AG10803 (cell line): ENCODE results near the gene GJB2.
"Not testable (repeated sequence)": the region's sequence is repeated elsewhere in the genome, so short reads cannot be mapped to it uniquely, and the experiment has no call there.

Experiments used
- DNase-seq: peaks from one replicate; pipeline ENCODE4 v3.0.0; 2010; ENCODE audit warnings: low read depth
- H3K4me3 ChIP-seq: 2 replicates; pipeline ENCODE4 v1.5.1; 2011; ENCODE audit warnings: mild to moderate bottlenecking, low read length, control low read depth
- TF ChIP-seq, protein P1 (sequence below): conservative IDR thresholded peaks from 2 replicates; pipeline ENCODE4 v1.5.1; 2011; ENCODE audit warnings: mild to moderate bottlenecking, low read length, control low read depth, inconsistent platforms

Gene GJB2

DNA sequence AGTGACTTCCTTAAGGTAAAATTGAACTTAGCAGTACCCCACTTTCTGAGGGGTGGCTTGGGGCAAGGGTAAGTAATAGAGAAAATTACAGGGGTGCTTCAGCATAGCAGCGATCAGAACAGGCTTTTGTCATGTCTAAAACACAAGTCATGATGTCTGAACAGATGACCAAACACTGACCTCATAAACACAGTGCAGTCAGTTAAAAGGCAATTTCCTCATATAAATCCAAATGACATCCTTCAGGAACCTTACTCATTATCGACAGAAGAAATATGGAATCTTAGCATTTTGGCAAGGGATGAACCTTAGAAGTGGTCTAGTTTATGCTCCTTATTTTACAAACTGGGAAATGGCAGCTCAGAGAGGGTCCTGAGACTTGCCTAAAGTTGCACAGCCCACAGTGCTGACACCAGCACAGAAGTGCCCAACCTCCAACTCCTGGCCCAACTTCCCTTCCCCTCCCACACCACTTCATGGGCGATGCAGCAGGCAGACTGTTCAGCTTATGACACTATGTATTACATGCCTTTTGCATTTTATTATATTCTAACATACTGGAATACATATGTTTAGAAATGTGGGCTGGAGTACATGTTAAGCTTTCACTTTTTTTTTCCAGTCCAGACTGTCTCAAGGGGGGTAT is 35.5 kb downstream of the GJB2 start:
- no peak overlapping the region for H3K4me3 ChIP-seq
- no peak for DNase-seq
- TF ChIP-seq, protein P1, sequence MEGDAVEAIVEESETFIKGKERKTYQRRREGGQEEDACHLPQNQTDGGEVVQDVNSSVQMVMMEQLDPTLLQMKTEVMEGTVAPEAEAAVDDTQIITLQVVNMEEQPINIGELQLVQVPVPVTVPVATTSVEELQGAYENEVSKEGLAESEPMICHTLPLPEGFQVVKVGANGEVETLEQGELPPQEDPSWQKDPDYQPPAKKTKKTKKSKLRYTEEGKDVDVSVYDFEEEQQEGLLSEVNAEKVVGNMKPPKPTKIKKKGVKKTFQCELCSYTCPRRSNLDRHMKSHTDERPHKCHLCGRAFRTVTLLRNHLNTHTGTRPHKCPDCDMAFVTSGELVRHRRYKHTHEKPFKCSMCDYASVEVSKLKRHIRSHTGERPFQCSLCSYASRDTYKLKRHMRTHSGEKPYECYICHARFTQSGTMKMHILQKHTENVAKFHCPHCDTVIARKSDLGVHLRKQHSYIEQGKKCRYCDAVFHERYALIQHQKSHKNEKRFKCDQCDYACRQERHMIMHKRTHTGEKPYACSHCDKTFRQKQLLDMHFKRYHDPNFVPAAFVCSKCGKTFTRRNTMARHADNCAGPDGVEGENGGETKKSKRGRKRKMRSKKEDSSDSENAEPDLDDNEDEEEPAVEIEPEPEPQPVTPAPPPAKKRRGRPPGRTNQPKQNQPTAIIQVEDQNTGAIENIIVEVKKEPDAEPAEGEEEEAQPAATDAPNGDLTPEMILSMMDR, result no peak

DNA sequence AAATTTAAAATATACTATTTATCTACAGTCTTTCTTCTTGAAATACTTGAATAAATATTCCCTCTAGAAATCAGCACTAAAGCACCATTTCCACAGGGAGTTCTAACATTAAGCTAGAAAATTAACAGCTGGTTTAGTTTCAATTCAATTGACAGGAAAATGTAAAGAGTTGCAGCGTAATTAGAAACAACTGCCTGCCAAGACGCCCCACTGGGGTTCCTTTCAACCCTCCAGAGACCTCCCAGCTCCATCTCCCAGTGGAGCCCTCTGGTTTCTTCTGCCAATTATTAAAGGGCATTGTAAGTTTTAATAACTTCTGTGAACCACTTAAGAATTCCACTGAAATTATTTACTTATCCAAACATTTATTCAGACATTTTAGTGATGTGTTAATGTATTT is 36.0 kb downstream of the GJB2 start:
- no peak for DNase-seq
- TF ChIP-seq, protein P1, result no peak
- H3K4me3 ChIP-seq, result no peak overlapping the region

DNA sequence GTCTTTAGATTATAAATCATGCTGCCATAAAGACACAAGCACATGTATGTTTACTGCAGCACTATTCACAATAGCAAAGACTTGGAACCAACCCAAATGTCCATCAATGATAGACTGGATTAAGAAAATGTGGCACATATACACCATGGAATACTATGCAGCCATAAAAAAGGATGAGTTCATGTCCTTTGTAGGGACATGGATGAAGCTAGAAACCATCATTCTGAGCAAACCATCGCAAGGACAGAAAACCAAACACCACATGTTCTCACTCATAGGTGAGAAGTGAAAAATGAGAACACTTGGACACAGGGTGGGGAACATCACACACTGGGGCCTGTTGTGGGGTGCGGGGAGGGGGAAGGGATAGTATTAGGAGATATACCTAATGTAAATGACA is 39.4 kb downstream of the GJB2 start:
- H3K4me3 ChIP-seq, DNase-seq: not testable (repeated sequence)

DNA sequence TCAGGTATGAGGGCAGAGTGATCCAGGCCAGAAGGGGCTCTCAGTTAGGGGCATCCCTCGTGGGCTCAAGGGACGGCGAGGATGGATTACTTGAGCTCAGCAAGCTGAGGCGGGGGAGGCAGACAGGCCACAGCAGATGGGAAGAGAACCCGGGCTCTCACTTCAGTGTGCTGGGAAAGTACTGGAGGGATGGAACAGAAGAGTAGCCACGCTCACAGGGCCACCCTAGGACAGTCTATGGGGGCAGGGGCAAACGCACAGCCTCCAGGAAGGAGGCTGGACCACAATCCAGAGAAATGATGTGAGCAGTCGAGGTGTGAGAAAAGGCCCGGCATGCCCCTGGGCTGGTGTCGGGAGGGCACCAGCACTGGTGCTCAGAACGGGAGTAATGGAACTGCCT is 41.1 kb downstream of the GJB2 start:
- no peak for DNase-seq
- TF ChIP-seq, protein P1, result no peak
- H3K4me3 ChIP-seq, result no peak overlapping the region

DNA sequence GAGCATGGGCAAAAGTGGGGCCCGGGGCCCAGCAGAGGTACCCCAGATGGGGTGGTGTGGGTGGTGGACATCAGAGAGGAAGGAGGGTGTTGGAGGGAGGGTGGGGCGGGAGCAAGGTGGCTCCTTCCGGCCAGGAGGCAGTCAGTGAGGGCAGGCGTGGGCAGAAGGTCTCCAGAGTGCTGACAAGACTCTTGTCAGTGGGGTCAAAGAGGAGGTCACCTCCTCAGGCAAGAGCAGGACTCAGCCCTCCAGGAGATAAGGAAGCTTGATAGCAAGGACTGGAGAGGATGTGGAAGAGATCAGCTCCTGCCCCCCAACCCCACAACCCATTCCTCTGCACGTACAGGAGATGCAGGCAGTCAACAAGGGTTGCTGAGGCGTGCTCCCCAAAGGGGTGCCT is 41.7 kb downstream of the GJB2 start:
- no peak overlapping the region for H3K4me3 ChIP-seq
- TF ChIP-seq, protein P1, result no peak

DNA sequence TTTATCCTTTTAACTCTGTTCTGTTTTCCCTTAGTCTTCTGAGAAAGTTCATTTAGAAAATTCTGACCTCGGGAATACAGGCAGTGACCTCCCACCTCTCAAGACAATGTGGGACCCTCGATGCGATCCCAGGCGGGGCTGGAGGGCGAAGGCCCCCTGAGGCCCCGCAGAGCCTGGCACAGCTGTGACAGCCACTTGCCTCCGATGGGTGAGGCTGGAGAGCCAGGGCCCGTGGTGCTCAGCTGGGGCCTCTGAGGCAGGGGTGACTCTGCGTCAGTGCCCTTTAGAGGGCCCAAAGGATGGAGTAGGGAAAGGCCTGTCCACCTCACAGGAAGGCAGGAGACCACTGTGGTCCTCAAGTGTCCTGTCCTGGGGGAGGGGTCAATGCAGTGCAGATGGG is 42.2 kb downstream of the GJB2 start:
- no peak for DNase-seq
- TF ChIP-seq, protein P1, result no peak
- no peak overlapping the region for H3K4me3 ChIP-seq

More for the DNA sequence above, 41.7 kb downstream of the GJB2 start:
- DNase-seq, result no peak

DNA sequence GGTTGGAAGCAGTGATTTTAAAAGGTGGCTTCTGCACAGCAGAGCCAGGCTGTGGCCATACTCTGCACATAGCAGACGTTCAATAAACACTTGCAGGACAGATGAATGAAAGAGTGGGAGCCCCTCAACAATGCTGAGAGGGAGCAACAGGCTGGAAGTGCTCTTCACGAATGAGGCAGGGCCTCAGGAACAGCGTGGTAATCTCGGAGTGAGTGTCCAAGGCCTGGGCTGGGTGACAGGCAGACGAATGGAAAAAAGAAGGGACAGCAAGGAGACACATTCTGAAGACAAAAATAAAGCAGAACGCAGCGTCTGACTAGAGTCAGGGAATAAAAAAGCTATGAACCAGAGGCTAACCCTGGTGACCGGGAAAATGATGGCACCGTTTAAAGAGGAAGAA is 43.0 kb downstream of the GJB2 start:
- H3K4me3 ChIP-seq, result no peak overlapping the region
- no peak for DNase-seq
- TF ChIP-seq, protein P1, result no peak
